Measurements from ENCODE around the gene C3orf49. TPM values are rescaled to one million over a fixed set of nuclear protein-coding genes. Genes with fewer than 3 reads are reported as not detected.
A peak's percentile ranks its signal among the peaks of the same experiment; 100 is the strongest.

The C3orf49 gene, protein sequence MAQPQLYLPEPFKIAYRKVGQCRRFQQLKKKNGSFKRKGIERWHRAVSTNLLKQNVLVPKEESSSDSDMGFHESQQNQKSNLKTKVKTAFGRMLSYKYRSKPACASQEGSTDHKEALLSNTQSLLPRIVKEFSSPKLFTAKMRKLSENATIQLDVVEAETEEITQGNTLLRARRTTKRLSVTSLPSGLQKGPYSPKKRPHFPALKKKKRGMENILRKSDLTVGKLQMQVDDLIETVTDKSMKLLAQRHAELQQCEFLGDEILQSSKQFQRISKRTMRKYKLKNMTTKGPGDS
- not detected in 2 replicates for total RNA-seq (ENCODE audit: low replicate concordance)

DNA sequence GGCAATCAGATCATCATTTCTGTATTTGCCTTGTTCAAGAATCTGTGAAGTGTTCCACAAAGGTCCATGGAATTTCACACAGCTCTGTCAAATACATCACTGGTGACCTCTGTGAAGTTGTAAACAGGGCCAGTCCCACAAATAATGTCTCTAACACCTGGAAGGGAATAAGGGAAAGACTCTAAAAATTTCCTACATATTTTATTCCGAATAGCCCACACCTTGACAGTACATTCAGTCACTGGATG is at the start of gene C3orf49:
Gene C3orf49, plus strand, starts transcription at position 149 of the 248 bp plus-strand sequence. CDS start 173 bp downstream, outside the sequence.
- H3K4me3 ChIP-seq = no peak within 1 kb of the TSS
- no peak within 1 kb of the TSS for H3K9ac ChIP-seq
- H3K27ac Mint-ChIP-seq = no peak within 1 kb of the TSS
- peaks cover 7% of the 10 kb centered on the region for H3K4me1 ChIP-seq
- no peaks in the 10 kb centered on the region for H4K20me1 ChIP-seq (ENCODE audit: low read depth)
- H3F3A ChIP-seq (ENCODE audit: low read depth) = no peaks in the 10 kb centered on the region
- H3K9me3 Mint-ChIP-seq = no peaks in the 10 kb centered on the region
- TF ChIP-seq, protein P1, sequence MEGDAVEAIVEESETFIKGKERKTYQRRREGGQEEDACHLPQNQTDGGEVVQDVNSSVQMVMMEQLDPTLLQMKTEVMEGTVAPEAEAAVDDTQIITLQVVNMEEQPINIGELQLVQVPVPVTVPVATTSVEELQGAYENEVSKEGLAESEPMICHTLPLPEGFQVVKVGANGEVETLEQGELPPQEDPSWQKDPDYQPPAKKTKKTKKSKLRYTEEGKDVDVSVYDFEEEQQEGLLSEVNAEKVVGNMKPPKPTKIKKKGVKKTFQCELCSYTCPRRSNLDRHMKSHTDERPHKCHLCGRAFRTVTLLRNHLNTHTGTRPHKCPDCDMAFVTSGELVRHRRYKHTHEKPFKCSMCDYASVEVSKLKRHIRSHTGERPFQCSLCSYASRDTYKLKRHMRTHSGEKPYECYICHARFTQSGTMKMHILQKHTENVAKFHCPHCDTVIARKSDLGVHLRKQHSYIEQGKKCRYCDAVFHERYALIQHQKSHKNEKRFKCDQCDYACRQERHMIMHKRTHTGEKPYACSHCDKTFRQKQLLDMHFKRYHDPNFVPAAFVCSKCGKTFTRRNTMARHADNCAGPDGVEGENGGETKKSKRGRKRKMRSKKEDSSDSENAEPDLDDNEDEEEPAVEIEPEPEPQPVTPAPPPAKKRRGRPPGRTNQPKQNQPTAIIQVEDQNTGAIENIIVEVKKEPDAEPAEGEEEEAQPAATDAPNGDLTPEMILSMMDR (IDR thresholded peaks at IDR 0.05) = no peak
- no peak for TF ChIP-seq EZH2phosphoT487 (IDR thresholded peaks at IDR 0.05)
- no peak for TF ChIP-seq EZH2 (IDR thresholded peaks at IDR 0.05)
- no peak within 1 kb of the TSS for H3K4me3 Mint-ChIP-seq
- H3K36me3 ChIP-seq = no peaks in the 10 kb centered on the region
- no peaks in the 10 kb centered on the region for H3K27me3 Mint-ChIP-seq (ENCODE audit: insufficient read depth, low read depth)
- H3K4me2 ChIP-seq = no peak within 1 kb of the TSS
- peaks cover 21% of the 10 kb centered on the region for H3K4me1 Mint-ChIP-seq
- no peaks in the 10 kb centered on the region for H3K27me3 ChIP-seq
- no peaks in the 10 kb centered on the region for H3K9me3 ChIP-seq (ENCODE audit: low read depth)
- no peak for DNase-seq (ENCODE audit: low spot score)
- no peaks in the 10 kb centered on the region for H3K79me2 ChIP-seq (ENCODE audit: low read depth)
- peaks cover 3% of the 10 kb centered on the region for H3K36me3 Mint-ChIP-seq
- H3K27ac ChIP-seq = no peak within 1 kb of the TSS
- H2AFZ ChIP-seq (replicated peaks) = no peak within 1 kb of the TSS

GRCh38 chr3:63774781-63775180 is 44.3 kb upstream of the C3orf49 start:
- H2AFZ ChIP-seq (replicated peaks) = no peak overlapping the region
- H4K20me1 ChIP-seq (ENCODE audit: low read depth) = no peaks in the 10 kb centered on the region
- Mint-ChIP-seq H3K36me3 (no peaks in the 10 kb centered on the region), H3K4me1 (no peaks in the 10 kb centered on the region), H3K4me3 (no peak overlapping the region), H3K9me3 (peaks cover 4% of the 10 kb centered on the region), H3K27ac (no peak overlapping the region), H3K27me3 (ENCODE audit: insufficient read depth, low read depth) (no peaks in the 10 kb centered on the region)
- no peak overlapping the region for H3K9ac ChIP-seq
- H3K27ac ChIP-seq = no peak overlapping the region
- no peaks in the 10 kb centered on the region for H3K27me3 ChIP-seq
- H3F3A ChIP-seq (ENCODE audit: low read depth) = no peaks in the 10 kb centered on the region
- no peaks in the 10 kb centered on the region for H3K9me3 ChIP-seq (ENCODE audit: low read depth)
- H3K79me2 ChIP-seq (ENCODE audit: low read depth) = no peaks in the 10 kb centered on the region
- no peaks in the 10 kb centered on the region for H3K36me3 ChIP-seq
- H3K4me1 ChIP-seq = no peaks in the 10 kb centered on the region
- no peak for DNase-seq (ENCODE audit: low spot score)
- no peak overlapping the region for H3K4me3 ChIP-seq
- no peak overlapping the region for H3K4me2 ChIP-seq
- no peak for TF ChIP-seq EZH2phosphoT487 (IDR thresholded peaks at IDR 0.05)

DNA sequence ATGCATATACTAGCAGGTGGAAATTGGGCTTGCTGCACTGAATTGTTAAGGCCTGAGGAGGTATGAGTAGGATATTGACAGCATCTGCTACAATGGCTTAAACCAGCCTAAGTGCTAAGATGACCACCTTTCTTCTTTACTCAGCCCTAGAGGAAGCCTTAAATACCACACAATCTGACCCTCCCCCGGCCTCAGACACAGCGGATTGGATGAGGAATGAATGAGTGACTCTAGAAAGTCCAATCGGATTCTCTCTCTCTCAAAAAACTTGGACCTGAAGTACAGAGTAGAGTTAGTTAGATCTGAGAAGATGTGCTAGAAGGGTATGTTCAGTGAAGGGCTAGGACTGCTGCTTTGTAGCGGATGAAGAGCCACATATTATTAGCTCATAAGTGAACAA is 39.9 kb upstream of the C3orf49 start:
- peaks cover 16% of the 10 kb centered on the region for H3K4me1 Mint-ChIP-seq
- no peak overlapping the region for H3K4me2 ChIP-seq
- no peaks in the 10 kb centered on the region for H3K9me3 ChIP-seq (ENCODE audit: low read depth)
- no peaks in the 10 kb centered on the region for H3K27me3 ChIP-seq
- no peak overlapping the region for H3K27ac Mint-ChIP-seq
- no peaks in the 10 kb centered on the region for H4K20me1 ChIP-seq (ENCODE audit: low read depth)
- H2AFZ ChIP-seq (replicated peaks) = no peak overlapping the region
- no peak for TF ChIP-seq EZH2 (IDR thresholded peaks at IDR 0.05)
- TF ChIP-seq, protein P1 (IDR thresholded peaks at IDR 0.05) = no peak
- no peak for TF ChIP-seq EZH2phosphoT487 (IDR thresholded peaks at IDR 0.05)
- no peak overlapping the region for H3K27ac ChIP-seq
- peaks cover 1% of the 10 kb centered on the region for H3K36me3 Mint-ChIP-seq
- no peaks in the 10 kb centered on the region for H3K79me2 ChIP-seq (ENCODE audit: low read depth)
- H3K4me3 ChIP-seq = no peak overlapping the region
- H3K9me3 Mint-ChIP-seq = peaks cover 9% of the 10 kb centered on the region
- no peaks in the 10 kb centered on the region for H3K36me3 ChIP-seq
- no peak overlapping the region for H3K9ac ChIP-seq
- H3K27me3 Mint-ChIP-seq (ENCODE audit: insufficient read depth, low read depth) = no peaks in the 10 kb centered on the region
- H3K4me1 ChIP-seq = peaks cover 9% of the 10 kb centered on the region
- no peak for DNase-seq (ENCODE audit: low spot score)
- no peak overlapping the region for H3K4me3 Mint-ChIP-seq
- no peaks in the 10 kb centered on the region for H3F3A ChIP-seq (ENCODE audit: low read depth)

DNA sequence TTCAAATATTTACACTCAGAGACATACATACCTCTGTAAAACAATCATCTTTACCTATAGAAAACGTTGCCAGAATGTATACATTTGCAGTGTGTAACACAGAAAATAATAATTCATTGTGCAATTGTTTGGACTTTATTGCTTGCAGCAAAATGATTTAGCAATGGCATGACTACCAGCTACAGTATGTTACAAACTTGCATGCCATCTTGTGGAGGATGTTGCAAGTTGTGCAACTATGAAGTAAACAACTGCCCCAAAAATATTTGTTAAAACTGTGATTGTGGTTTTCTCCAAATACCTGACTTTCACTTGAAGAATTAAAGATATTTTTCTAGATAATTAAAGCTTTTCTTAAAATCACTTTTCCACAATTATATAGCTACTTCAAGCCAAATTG is 27.1 kb upstream of the C3orf49 start:
- no peaks in the 10 kb centered on the region for H3K4me1 ChIP-seq
- no peak overlapping the region for H3K4me3 ChIP-seq
- no peaks in the 10 kb centered on the region for H3K79me2 ChIP-seq (ENCODE audit: low read depth)
- H3K36me3 Mint-ChIP-seq = no peaks in the 10 kb centered on the region
- no peaks in the 10 kb centered on the region for H4K20me1 ChIP-seq (ENCODE audit: low read depth)
- H3K27me3 ChIP-seq = no peaks in the 10 kb centered on the region
- no peak overlapping the region for H3K27ac Mint-ChIP-seq
- H3K9me3 ChIP-seq (ENCODE audit: low read depth) = no peaks in the 10 kb centered on the region
- DNase-seq (ENCODE audit: low spot score) = peak; percentile 35
- H3F3A ChIP-seq (ENCODE audit: low read depth) = no peaks in the 10 kb centered on the region
- no peak for TF ChIP-seq EZH2 (IDR thresholded peaks at IDR 0.05)
- TF ChIP-seq, protein P1 (IDR thresholded peaks at IDR 0.05) = peak; percentile 54
- H3K27me3 Mint-ChIP-seq (ENCODE audit: insufficient read depth, low read depth) = no peaks in the 10 kb centered on the region
- H3K9ac ChIP-seq = no peak overlapping the region
- H3K9me3 Mint-ChIP-seq = no peaks in the 10 kb centered on the region
- no peak overlapping the region for H3K4me3 Mint-ChIP-seq
- H3K4me1 Mint-ChIP-seq = peaks cover 5% of the 10 kb centered on the region
- no peaks in the 10 kb centered on the region for H3K36me3 ChIP-seq
- H2AFZ ChIP-seq (replicated peaks) = no peak overlapping the region
- no peak overlapping the region for H3K4me2 ChIP-seq
- H3K27ac ChIP-seq = no peak overlapping the region
